Renal cortex interstitium (tissue), 11 donors: ENCODE measurements around the gene LUC7L. TPM values are rescaled to one million over a fixed set of nuclear protein-coding genes. Genes with fewer than 3 reads are reported as not detected.
"Not testable (repeated sequence)": the region's sequence is repeated elsewhere in the genome, so short reads cannot be mapped to it uniquely, and the experiment has no call there.

ENCODE experiments used
- DNase-seq, 11 donors: peaks; one replicate each; pipeline ENCODE4 v3.0.0-alpha.2; 2013; ENCODE audit warnings: low read depth in 9 of 11, low spot score in 4 of 11; ENCODE audit errors: extremely low read depth in 1 of 11
- polyA plus RNA-seq, 3 donors: library from polyadenylated mRNA; unstranded; fragments of 120-200 nt; gene quantifications; one replicate each; pipeline ENCODE4 v1.2.1, GENCODE V29; 2013; ENCODE audit not compliant: insufficient read length in 3 of 3

The LUC7L gene
- polyA plus RNA-seq, 3 donors = 120 to 175 (median 128) TPM

GRCh38 chr16:162271-162991, 66.8 kb downstream of the LUC7L start:
- DNase-seq = no peak

GRCh38 chr16:160691-161190, 68.5 kb downstream of the LUC7L start:
- no peak for DNase-seq

GRCh38 chr16:160242-160641, 69.0 kb downstream of the LUC7L start:
- not testable (repeated sequence) for DNase-seq

GRCh38 chr16:159136-159849, 70.0 kb downstream of the LUC7L start:
- DNase-seq = no peak

- no peak for DNase-seq
These were observed 74.2 kb downstream of the LUC7L start for GRCh38 chr16:155031-155398.

- DNase-seq = peak in 1 of 11 donors; percentile 30
These were observed 74.8 kb downstream of the LUC7L start for GRCh38 chr16:154217-155030.

GRCh38 chr16:153550-154216, 75.6 kb downstream of the LUC7L start:
- not testable (repeated sequence) for DNase-seq

GRCh38 chr16:153129-153521, 76.1 kb downstream of the LUC7L start:
- not testable (repeated sequence) for DNase-seq

GRCh38 chr16:152141-153128, 76.8 kb downstream of the LUC7L start, which contains the start of gene HBZ:
Gene HBZ (plus strand): TSS chr16:152644. CDS start chr16:152910, 266 bp downstream.
- DNase-seq = no peak

GRCh38 chr16:149024-149660, 80.1 kb downstream of the LUC7L start:
- no peak for DNase-seq

GRCh38 chr16:146646-147045, 82.6 kb downstream of the LUC7L start:
- no peak for DNase-seq

- DNase-seq = no peak
These were observed 84.4 kb downstream of the LUC7L start for GRCh38 chr16:144797-145252.

GRCh38 chr16:143456-143855, 85.8 kb downstream of the LUC7L start:
- no peak for DNase-seq

- no peak for DNase-seq
These were observed 86.2 kb downstream of the LUC7L start for GRCh38 chr16:143047-143446.

- no peak for DNase-seq
These were observed 86.8 kb downstream of the LUC7L start for GRCh38 chr16:142405-142967.

- DNase-seq = no peak
These were observed 88.9 kb downstream of the LUC7L start for GRCh38 chr16:140175-140857.
